Esophagus squamous epithelium (tissue), 4 donors: ENCODE data around the gene SOX6.

Source experiments
- POLR2A ChIP-seq, 4 donors: fragments of 450-650 bp; IDR thresholded peaks; one replicate each; pipeline ENCODE4 v1.6.1; 2017; ENCODE audit warnings: antibody characterized with exemption in 4 of 4, mild to moderate bottlenecking in 4 of 4, moderate library complexity in 3 of 4
- TF ChIP-seq, protein P1 (sequence below), 6 experiments: fragments of 450-650 bp in 4 of 6; fragments of 200-600 bp in 2 of 6; sonication (generic) in 2 of 6; IDR thresholded peaks; one replicate each; pipeline ENCODE4 v1.5.1; 2016 to 2019; ENCODE audit warnings: antibody characterized with exemption in 6 of 6, mild to moderate bottlenecking in 4 of 6, moderate library complexity in 4 of 6

GRCh38 chr11:16002942-16003341 lies 353.4 kb downstream of the SOX6 start:
- TF ChIP-seq, protein P1, sequence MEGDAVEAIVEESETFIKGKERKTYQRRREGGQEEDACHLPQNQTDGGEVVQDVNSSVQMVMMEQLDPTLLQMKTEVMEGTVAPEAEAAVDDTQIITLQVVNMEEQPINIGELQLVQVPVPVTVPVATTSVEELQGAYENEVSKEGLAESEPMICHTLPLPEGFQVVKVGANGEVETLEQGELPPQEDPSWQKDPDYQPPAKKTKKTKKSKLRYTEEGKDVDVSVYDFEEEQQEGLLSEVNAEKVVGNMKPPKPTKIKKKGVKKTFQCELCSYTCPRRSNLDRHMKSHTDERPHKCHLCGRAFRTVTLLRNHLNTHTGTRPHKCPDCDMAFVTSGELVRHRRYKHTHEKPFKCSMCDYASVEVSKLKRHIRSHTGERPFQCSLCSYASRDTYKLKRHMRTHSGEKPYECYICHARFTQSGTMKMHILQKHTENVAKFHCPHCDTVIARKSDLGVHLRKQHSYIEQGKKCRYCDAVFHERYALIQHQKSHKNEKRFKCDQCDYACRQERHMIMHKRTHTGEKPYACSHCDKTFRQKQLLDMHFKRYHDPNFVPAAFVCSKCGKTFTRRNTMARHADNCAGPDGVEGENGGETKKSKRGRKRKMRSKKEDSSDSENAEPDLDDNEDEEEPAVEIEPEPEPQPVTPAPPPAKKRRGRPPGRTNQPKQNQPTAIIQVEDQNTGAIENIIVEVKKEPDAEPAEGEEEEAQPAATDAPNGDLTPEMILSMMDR (IDR thresholded peaks at IDR 0.05): no peak
- TF ChIP-seq POLR2A (IDR thresholded peaks at IDR 0.05): no peak
